ENCODE measurements around the gene TMEM72. TPM values are rescaled to one million over a fixed set of nuclear protein-coding genes. Genes with fewer than 3 reads are reported as not detected.

The TMEM72 gene
- total RNA-seq, 1 experiment from 2014 or later, result not detected

GRCh38 chr10:44921506-44921905 lies 10.4 kb downstream of the TMEM72 start:
- H3K4me3 Mint-ChIP-seq, result no peak overlapping the region

More at GRCh38 chr10:44921506-44921905, 10.4 kb downstream of the TMEM72 start:
- no peaks in the 10 kb centered on the region for H3K9me3 ChIP-seq (ENCODE audit: control insufficient read depth, low read depth, low read length)
- peaks cover 0 to 9% (median 6%) of the 10 kb centered on the region in 3 experiments; a peak in 5 of 7 replicates for H3K36me3 Mint-ChIP-seq (ENCODE audit: insufficient read depth in 1 of 3, low read depth in 3 of 3)
- H2BK12ac ChIP-seq (ENCODE audit: insufficient read length, low read depth, low read length), result no peak overlapping the region
- no peaks in the 10 kb centered on the region for H3K4me1 ChIP-seq (ENCODE audit: insufficient read depth, low read length)
- H3K27ac Mint-ChIP-seq, result no peak overlapping the region
- H3K23me2 ChIP-seq (ENCODE audit: insufficient read length, low read depth, low read length, poor library complexity, severe bottlenecking), result no peaks in the 10 kb centered on the region
- H3K23ac ChIP-seq (ENCODE audit: insufficient read length, low read depth, low read length), result no peak overlapping the region
- no peak overlapping the region for H2BK15ac ChIP-seq (ENCODE audit: low read depth, low read length)
- H3K4me2 ChIP-seq (ENCODE audit: insufficient read depth, insufficient read length, low read length), result no peak overlapping the region
- H3T11ph ChIP-seq (ENCODE audit: low read length), result no peak overlapping the region
- peaks cover 2 to 7% of the 10 kb centered on the region in 2 experiments for H3K4me1 Mint-ChIP-seq
- no peaks in the 10 kb centered on the region for H3K27me3 ChIP-seq (ENCODE audit: insufficient read depth, low read length)
- no peaks in the 10 kb centered on the region for H3K79me2 ChIP-seq (ENCODE audit: insufficient read depth, low read length)
- peaks cover 11 to 14% of the 10 kb centered on the region in 2 experiments for H3K9me3 Mint-ChIP-seq
- H3K27me3 Mint-ChIP-seq (ENCODE audit: low read depth), result peaks cover 23% of the 10 kb centered on the region
- no peak for DNase-seq
- no peak for TF ChIP-seq CTCF (conservative IDR thresholded peaks at IDR 0.05)
- H3K14ac ChIP-seq (ENCODE audit: insufficient read depth, low read length), result no peak overlapping the region
- H2BK120ac ChIP-seq (ENCODE audit: low read depth, low read length, poor library complexity, severe bottlenecking), result no peak overlapping the region
- H4K91ac ChIP-seq (ENCODE audit: insufficient read length, low read depth, low read length), result no peak overlapping the region
- no peak overlapping the region for H3K4ac ChIP-seq (ENCODE audit: low read depth, low read length)
- H3K79me1 ChIP-seq (ENCODE audit: insufficient read depth, low read depth, low read length, poor library complexity, severe bottlenecking), result no peaks in the 10 kb centered on the region
- no peaks in the 10 kb centered on the region for H4K20me1 ChIP-seq (ENCODE audit: control insufficient read depth, insufficient read depth, insufficient read length)
- WGBS (ENCODE audit: extremely low coverage, insufficient read length, low lambda C conversion rate), result no CpG with 5 or more reads among the region's 3 CpGs
- no peak overlapping the region for H3K9ac ChIP-seq (ENCODE audit: extremely low read depth, insufficient read length, low read length)
- no peak overlapping the region for H2BK20ac ChIP-seq (ENCODE audit: low read depth, low read length, poor library complexity, severe bottlenecking)
- no peak overlapping the region for H2BK5ac ChIP-seq (ENCODE audit: insufficient read length, low read length)
- no peak overlapping the region for H3K27ac ChIP-seq (ENCODE audit: insufficient read length, low read depth, low read length)
- H3K56ac ChIP-seq (ENCODE audit: insufficient read length, low read depth, low read length), result no peak overlapping the region
- no peak overlapping the region for H4K8ac ChIP-seq (replicated peaks; ENCODE audit: insufficient read length, low read depth, low read length)
- no peak overlapping the region for H2AK5ac ChIP-seq (ENCODE audit: insufficient read length, low read length)
- no peak overlapping the region for H2AFZ ChIP-seq (ENCODE audit: low read length)
- H3K18ac ChIP-seq (ENCODE audit: insufficient read length, low read depth, low read length), result no peak overlapping the region
- H4K5ac ChIP-seq (ENCODE audit: insufficient read length, low read depth, low read length), result no peak overlapping the region

Data from H9 (cell line).